Spinal cord (tissue), 10 donors: ENCODE measurements around the gene CSNK1E. TPM values are rescaled to one million over a fixed set of nuclear protein-coding genes. Genes with fewer than 3 reads are reported as not detected.

Experiments used
- DNase-seq, 6 donors: peaks; one replicate each; pipeline versions ENCODE4 v3.0.0 to v3.0.0-alpha.2; 2013 to 2015; ENCODE audit warnings: low spot score in 6 of 6, low read depth in 4 of 6
- H3K27ac ChIP-seq: one replicate; pipeline ENCODE4 v1.5.1; 2013; ENCODE audit warnings: low read depth, low read length, control low read depth
- H3K27me3 ChIP-seq: one replicate; pipeline ENCODE4 v1.6.1; 2013; ENCODE audit warnings: low read length; ENCODE audit not compliant: control insufficient read depth, insufficient read depth
- H3K36me3 ChIP-seq: one replicate; pipeline ENCODE4 v1.6.1; 2013; ENCODE audit warnings: low read length; ENCODE audit not compliant: control insufficient read depth, insufficient read depth
- H3K4me1 ChIP-seq: one replicate; pipeline ENCODE4 v1.6.1; 2013; ENCODE audit warnings: low read length; ENCODE audit not compliant: control insufficient read depth, insufficient read depth
- H3K4me3 ChIP-seq: one replicate; pipeline ENCODE4 v1.5.1; 2013; ENCODE audit warnings: low read depth, low read length, control low read depth
- H3K9me3 ChIP-seq: one replicate; pipeline ENCODE4 v1.6.1; 2013; ENCODE audit warnings: low read length; ENCODE audit not compliant: control insufficient read depth, insufficient read depth
- WGBS: methylation state at CpG from one replicate; pipeline ENCODE4 v1.1.5; 2013; ENCODE audit warnings: missing lambda C conversion rate; ENCODE audit not compliant: insufficient coverage; 5-methylcytosine and 5-hydroxymethylcytosine counted together
- polyA plus RNA-seq, 2 donors: library from polyadenylated mRNA; unstranded; fragments of 120-200 nt; gene quantifications; one replicate each; pipeline ENCODE4 v1.2.1, GENCODE V29; 2013; ENCODE audit not compliant: insufficient read length in 2 of 2
- small RNA-seq: library from RNA; depleted of rRNA; stranded (forward); fragments of <200 nt; gene quantifications from one replicate; pipeline ENCODE3, GENCODE V24; 2014; ENCODE audit warnings: low replicate concordance
- total RNA-seq, 2 donors: library from RNA; depleted of rRNA in 1 of 2; stranded (reverse); fragments of 120-200 nt in 1 of 2; fragments of >200 nt in 1 of 2; gene quantifications; one replicate each; pipeline versions ENCODE4 v1.2.3 to v1.2.4, GENCODE V29; 2013 to 2014
- donor health status: healthy.

CSNK1E gene
- total and polyA plus RNA-seq, 4 donors = 69.1 to 254 (median 170) TPM

- Histone ChIP-seq H3K9me3 (no peaks in the 10 kb centered on the region), H3K36me3 (peaks cover 64% of the 10 kb centered on the region), H3K27ac (peak overlapping the region; percentile 42), H3K4me3 (no peak overlapping the region), H3K4me1 (peaks cover 46% of the 10 kb centered on the region), H3K27me3 (no peaks in the 10 kb centered on the region)
- WGBS = 52% methylated on average over 5 of the region's 5 CpGs
- peak in 1 of 6 donors; percentile 64 for DNase-seq
These were observed 70.5 kb downstream of the CSNK1E start for GRCh38 chr22:38246692-38247091.

GRCh38 chr22:38246046-38246658 is 71.1 kb downstream of the CSNK1E start:
- no peak for DNase-seq
- no peak overlapping the region for H3K4me3 ChIP-seq
- H3K4me1 ChIP-seq = peaks cover 45% of the 10 kb centered on the region
- H3K27me3 ChIP-seq = no peaks in the 10 kb centered on the region
- peaks cover 62% of the 10 kb centered on the region for H3K36me3 ChIP-seq
- H3K27ac ChIP-seq = peak overlapping the region; percentile 42
- no peaks in the 10 kb centered on the region for H3K9me3 ChIP-seq
- WGBS = 82% methylated on average over 19 of the region's 19 CpGs

- H3K4me3 ChIP-seq = no peak overlapping the region
- no peak overlapping the region for H3K27ac ChIP-seq
- no peak for DNase-seq
- 89% methylated on average over 1 of the region's 4 CpGs for WGBS
- H3K4me1 ChIP-seq = peaks cover 62% of the 10 kb centered on the region
- H3K36me3 ChIP-seq = peaks cover 62% of the 10 kb centered on the region
- no peaks in the 10 kb centered on the region for H3K27me3 ChIP-seq
- no peaks in the 10 kb centered on the region for H3K9me3 ChIP-seq
These were observed 73.1 kb downstream of the CSNK1E start for GRCh38 chr22:38244106-38244505.

DNA sequence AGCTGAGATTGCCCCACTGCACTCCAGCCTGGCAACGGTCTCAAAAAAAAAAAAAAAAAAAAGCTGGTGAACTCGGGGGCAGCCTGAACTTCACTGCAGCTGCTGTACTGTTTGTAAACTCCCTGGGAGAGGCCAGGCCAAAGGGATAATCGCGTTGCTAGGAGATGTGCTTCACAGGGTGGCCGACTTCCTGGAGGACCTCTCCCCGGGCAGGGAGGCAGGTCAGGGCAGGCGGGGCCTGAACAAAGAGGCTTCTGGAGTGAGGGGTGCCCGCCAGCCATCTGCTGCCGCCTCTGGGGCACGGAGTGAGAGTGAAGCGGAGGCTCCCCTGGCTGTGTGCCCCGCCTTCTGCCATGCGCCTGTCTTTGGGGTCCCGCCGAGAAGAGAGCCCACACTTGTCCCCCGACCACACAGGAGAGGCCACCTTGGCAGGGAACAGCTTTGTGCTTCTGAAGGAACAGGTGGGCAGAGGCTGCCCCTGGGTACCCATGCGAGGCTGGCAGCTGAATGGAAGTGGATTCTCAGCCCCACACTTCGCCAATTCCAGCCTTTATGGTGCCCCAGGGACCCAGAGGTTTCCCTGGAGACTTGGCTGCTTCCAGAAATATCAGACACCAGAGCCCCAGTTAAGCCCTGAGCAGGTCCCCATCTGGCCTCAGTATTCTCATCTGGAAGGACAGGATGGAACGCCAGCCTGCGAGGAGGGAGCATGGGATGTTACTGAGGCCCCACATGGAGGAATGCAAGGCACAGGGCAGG is 74.0 kb downstream of the CSNK1E start:
- peaks cover 71% of the 10 kb centered on the region for H3K4me1 ChIP-seq
- H3K36me3 ChIP-seq = peaks cover 71% of the 10 kb centered on the region

GRCh38 chr22:38240734-38241252 is 76.4 kb downstream of the CSNK1E start:
- H3K27ac ChIP-seq = peak overlapping the region; percentile 16
- H3K9me3 ChIP-seq = no peaks in the 10 kb centered on the region
- DNase-seq = peak in 1 of 6 donors; percentile 37
- H3K4me1 ChIP-seq = peaks cover 62% of the 10 kb centered on the region
- 47% methylated on average over 6 of the region's 6 CpGs for WGBS
- peaks cover 71% of the 10 kb centered on the region for H3K36me3 ChIP-seq
- no peaks in the 10 kb centered on the region for H3K27me3 ChIP-seq
- H3K4me3 ChIP-seq = no peak overlapping the region

More for the DNA sequence above, 74.0 kb downstream of the CSNK1E start:
- H3K27me3 ChIP-seq = no peaks in the 10 kb centered on the region
- no peak overlapping the region for H3K4me3 ChIP-seq
- H3K27ac ChIP-seq = peak overlapping the region; percentile 77
- 19% methylated on average over 18 of the region's 20 CpGs for WGBS
- DNase-seq = peak; percentile 21 to 87 (median 62)
- no peaks in the 10 kb centered on the region for H3K9me3 ChIP-seq

Small RNAs within 50 kb of the gene (small RNA-seq; reads per million reads assigned to genes)
- not detected for gene RF00017

Other genes with a start within 250 kb of the CSNK1E start
- gene SLC16A8, start 233.2 kb downstream of the CSNK1E start, total RNA-seq = 1 to 10 TPM; 2.0 to 6.8 TPM
- gene SLC16A8, start 233.2 kb downstream of the CSNK1E start, polyA plus RNA-seq = 1 to 10 TPM; 4.6 to 7.9 TPM
- gene BAIAP2L2, start 206.7 kb downstream of the CSNK1E start, total RNA-seq = under 1 TPM; 0.10 to 0.88 TPM
- gene BAIAP2L2, start 206.7 kb downstream of the CSNK1E start, polyA plus RNA-seq = 10 to 100 TPM in 1 of 2 donors, 1 to 10 TPM in 1; 8.2 to 11.3 TPM
- 10 to 100 TPM; 22.9 to 32.6 TPM for gene PLA2G6, start 135.6 kb downstream of the CSNK1E start, total RNA-seq
- gene PLA2G6, start 135.6 kb downstream of the CSNK1E start, polyA plus RNA-seq = 10 to 100 TPM; 26.6 to 32.8 TPM
- gene MAFF, start 115.4 kb downstream of the CSNK1E start, total RNA-seq = 1 to 10 TPM; 6.6 to 7.1 TPM
- 1 to 10 TPM; 4.7 to 5.9 TPM for gene MAFF, start 115.4 kb downstream of the CSNK1E start, polyA plus RNA-seq
- gene TMEM184B, start 44.4 kb downstream of the CSNK1E start, total RNA-seq = 10 to 100 TPM; 15.6 to 17.6 TPM
- gene TMEM184B, start 44.4 kb downstream of the CSNK1E start, polyA plus RNA-seq = 10 to 100 TPM; 65.4 to 85.6 TPM
- 1 to 10 TPM in 1 of 2 donors, under 1 TPM in 1; 0.79 to 1.2 TPM for gene KCNJ4, start 137.8 kb upstream of the CSNK1E start, total RNA-seq
- gene KCNJ4, start 137.8 kb upstream of the CSNK1E start, polyA plus RNA-seq = 1 to 10 TPM; 1.1 to 1.2 TPM
- gene KDELR3, start 150.7 kb upstream of the CSNK1E start, total RNA-seq = 10 to 100 TPM; 24.6 to 28.5 TPM
- 10 to 100 TPM in 1 of 2 donors, 1 to 10 TPM in 1; 3.8 to 11.4 TPM for gene KDELR3, start 150.7 kb upstream of the CSNK1E start, polyA plus RNA-seq
- gene DDX17, start 188.9 kb upstream of the CSNK1E start, total RNA-seq = 100 to 1,000 TPM; 564 to 606 TPM
- gene DDX17, start 188.9 kb upstream of the CSNK1E start, polyA plus RNA-seq = 100 to 1,000 TPM; 546 to 591 TPM